SJSA1 (cell line): ENCODE results near the gene MAPKAPK3. TPM values are rescaled to one million over a fixed set of nuclear protein-coding genes. Genes with fewer than 3 reads are reported as not detected.
"Not testable (repeated sequence)": the region's sequence is repeated elsewhere in the genome, so short reads cannot be mapped to it uniquely, and the experiment has no call there.

ENCODE experiments used
- DNase-seq, 2 experiments: peaks; one replicate each; pipeline ENCODE4 v3.0.0-alpha.2; 2015 to 2020; ENCODE audit warnings: low spot score in 2 of 2, low read depth in 1 of 2
- H3K27ac ChIP-seq: fragments of 250-450 bp; sonication (Bioruptor Pico); 2 replicates; pipeline ENCODE4 v1.5.1; 2020; ENCODE audit warnings: mild to moderate bottlenecking, moderate library complexity
- H3K27me3 ChIP-seq: fragments of 250-450 bp; sonication (Bioruptor Pico); replicated peaks from 2 replicates; pipeline ENCODE4 v1.5.1; 2020; ENCODE audit warnings: mild to moderate bottlenecking, moderate library complexity
- H3K36me3 ChIP-seq: fragments of 250-450 bp; sonication (Bioruptor Pico); 2 replicates; pipeline ENCODE4 v1.5.1; 2020; ENCODE audit warnings: mild to moderate bottlenecking
- H3K4me1 ChIP-seq: fragments of 250-450 bp; sonication (Bioruptor Pico); replicated peaks from 2 replicates; pipeline ENCODE4 v1.6.1; 2021; ENCODE audit warnings: mild to moderate bottlenecking
- H3K4me3 ChIP-seq: fragments of 250-450 bp; sonication (Bioruptor Pico); 2 replicates; pipeline ENCODE4 v1.5.1; 2020; ENCODE audit warnings: mild to moderate bottlenecking
- H3K9me3 ChIP-seq: fragments of 250-450 bp; sonication (Bioruptor Pico); replicated peaks from 2 replicates; pipeline ENCODE4 v1.5.1; 2020; ENCODE audit warnings: mild to moderate bottlenecking
- total RNA-seq: library from RNA; depleted of rRNA; stranded (reverse); fragments of >200 nt; shearing (Covaris generic); gene quantifications from 2 replicates; pipeline ENCODE4 v1.2.3, GENCODE V29; 2014

Gene MAPKAPK3
- total RNA-seq, 1 experiment from 2014 or later: 7.3 TPM

DNA sequence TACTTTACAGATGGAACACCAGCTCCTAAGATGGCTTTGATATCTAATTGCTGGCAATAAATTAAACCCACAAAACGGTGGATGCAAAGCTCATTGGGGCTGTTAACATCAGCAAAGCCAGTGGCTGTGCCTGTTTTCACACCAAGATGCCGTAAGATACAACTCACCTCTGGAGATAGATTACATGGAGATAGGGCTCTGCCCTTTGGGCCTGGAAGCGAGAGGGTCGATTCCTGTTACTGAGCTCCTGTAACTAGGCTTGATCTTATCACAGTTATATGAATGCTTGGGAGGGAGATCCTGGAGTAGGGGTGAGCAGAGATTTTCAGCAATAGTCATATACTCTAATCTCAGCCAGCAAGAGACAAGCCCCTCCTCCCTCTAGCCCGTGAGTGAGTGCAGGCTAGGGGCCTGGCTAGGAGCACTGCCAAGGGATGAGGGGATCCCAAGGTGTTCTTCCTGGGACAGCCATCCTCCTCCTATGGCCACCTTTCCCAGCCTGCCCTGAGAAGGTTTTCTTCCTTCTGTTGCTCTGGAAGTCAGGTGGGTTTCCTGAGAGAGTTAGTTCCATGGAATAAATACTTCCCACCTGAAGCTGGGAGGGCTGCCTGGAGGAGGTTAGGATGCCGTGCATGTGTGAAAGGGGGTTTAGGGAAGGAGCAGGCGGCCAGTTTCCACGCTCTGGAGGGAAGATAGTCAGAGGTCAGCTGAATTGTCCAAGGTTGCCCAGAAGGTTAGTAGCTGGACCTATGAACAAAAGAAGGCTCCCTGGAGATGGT is 39.7 kb downstream of the MAPKAPK3 start:
- H3K27ac ChIP-seq: no peak overlapping the region
- H3K9me3 ChIP-seq: no peaks in the 10 kb centered on the region
- no peak overlapping the region for H3K4me3 ChIP-seq
- no peak for DNase-seq
- no peaks in the 10 kb centered on the region for H3K27me3 ChIP-seq
- H3K36me3 ChIP-seq: no peaks in the 10 kb centered on the region
- no peaks in the 10 kb centered on the region for H3K4me1 ChIP-seq

GRCh38 chr3:50657407-50657806 is 40.5 kb downstream of the MAPKAPK3 start:
- no peaks in the 10 kb centered on the region for H3K27me3 ChIP-seq
- no peaks in the 10 kb centered on the region for H3K4me1 ChIP-seq
- no peaks in the 10 kb centered on the region for H3K9me3 ChIP-seq
- H3K36me3 ChIP-seq: no peaks in the 10 kb centered on the region
- H3K27ac ChIP-seq: no peak overlapping the region
- no peak overlapping the region for H3K4me3 ChIP-seq
- DNase-seq: no peak

GRCh38 chr3:50657816-50658215 is 40.9 kb downstream of the MAPKAPK3 start:
- no peaks in the 10 kb centered on the region for H3K36me3 ChIP-seq
- no peaks in the 10 kb centered on the region for H3K27me3 ChIP-seq
- H3K4me1 ChIP-seq: no peaks in the 10 kb centered on the region
- DNase-seq: no peak
- no peak overlapping the region for H3K4me3 ChIP-seq
- H3K9me3 ChIP-seq: no peaks in the 10 kb centered on the region
- H3K27ac ChIP-seq: no peak overlapping the region

GRCh38 chr3:50658416-50658815 is 41.5 kb downstream of the MAPKAPK3 start:
- Histone ChIP-seq H3K4me1 (no peaks in the 10 kb centered on the region), H3K27me3 (no peaks in the 10 kb centered on the region), H3K4me3 (no peak overlapping the region), H3K9me3 (no peaks in the 10 kb centered on the region), H3K27ac (no peak overlapping the region), H3K36me3 (no peaks in the 10 kb centered on the region)
- DNase-seq: no peak

DNA sequence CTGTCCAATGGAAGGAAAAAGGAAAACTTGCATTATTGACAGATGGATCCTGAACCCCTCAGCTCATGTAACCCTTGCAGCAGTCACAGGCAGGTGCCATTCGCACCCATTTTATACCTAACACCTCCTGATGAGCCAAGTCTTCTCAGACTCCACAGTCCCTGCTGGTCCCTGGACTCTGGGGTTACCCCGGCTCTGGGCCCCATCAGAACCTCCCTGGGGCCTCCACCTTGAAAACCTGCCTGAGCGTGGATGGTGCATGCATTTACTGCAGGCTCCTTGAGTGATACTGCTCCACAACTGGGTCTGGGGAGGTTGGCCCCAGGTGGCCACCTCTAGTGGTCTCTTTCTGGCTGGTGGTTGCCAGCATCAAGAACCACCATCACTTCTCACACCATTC is 41.9 kb downstream of the MAPKAPK3 start:
- DNase-seq: no peak
- H3K9me3 ChIP-seq: no peaks in the 10 kb centered on the region
- no peak overlapping the region for H3K27ac ChIP-seq
- no peaks in the 10 kb centered on the region for H3K36me3 ChIP-seq
- H3K4me3 ChIP-seq: no peak overlapping the region
- no peaks in the 10 kb centered on the region for H3K4me1 ChIP-seq
- H3K27me3 ChIP-seq: no peaks in the 10 kb centered on the region

GRCh38 chr3:50660386-50660785 is 43.4 kb downstream of the MAPKAPK3 start:
- no peaks in the 10 kb centered on the region for H3K27me3 ChIP-seq
- H3K27ac ChIP-seq: no peak overlapping the region
- DNase-seq: no peak
- H3K4me3 ChIP-seq: no peak overlapping the region
- H3K36me3 ChIP-seq: no peaks in the 10 kb centered on the region
- no peaks in the 10 kb centered on the region for H3K4me1 ChIP-seq
- H3K9me3 ChIP-seq: no peaks in the 10 kb centered on the region

GRCh38 chr3:50661321-50661837 is 44.4 kb downstream of the MAPKAPK3 start:
- Histone ChIP-seq H3K4me1 (no peaks in the 10 kb centered on the region), H3K27me3 (0 out of 2 replicates have a peak, but pooled peaks cover 1% of the 10 kb centered on the region), H3K36me3 (no peaks in the 10 kb centered on the region), H3K9me3 (no peaks in the 10 kb centered on the region), H3K27ac (no peak overlapping the region), H3K4me3 (no peak overlapping the region)
- DNase-seq: no peak

DNA sequence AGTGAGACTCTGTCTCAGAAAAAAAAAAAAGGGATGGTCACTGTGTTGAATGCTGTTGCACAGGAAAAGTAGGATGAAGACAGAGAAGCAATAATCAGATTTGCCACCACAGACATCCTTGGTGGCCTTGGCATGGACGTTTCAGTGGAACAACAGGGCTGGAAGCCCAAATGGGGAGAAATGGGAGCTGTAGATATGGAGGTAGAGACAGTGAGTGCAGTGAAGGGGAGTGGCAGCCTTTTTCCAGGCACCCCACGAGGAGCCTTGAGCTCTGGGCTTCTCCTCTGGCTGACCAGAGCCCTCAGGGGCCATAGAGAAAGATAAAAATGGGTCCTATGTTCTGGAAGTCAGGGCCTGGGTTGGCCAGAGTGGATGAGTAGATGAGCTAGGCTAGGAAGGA is 45.5 kb downstream of the MAPKAPK3 start:
- DNase-seq: no peak
- 0 out of 2 replicates have a peak, but pooled peaks cover 3% of the 10 kb centered on the region for H3K27me3 ChIP-seq
- H3K4me3 ChIP-seq: no peak overlapping the region
- no peaks in the 10 kb centered on the region for H3K9me3 ChIP-seq
- no peaks in the 10 kb centered on the region for H3K4me1 ChIP-seq
- no peaks in the 10 kb centered on the region for H3K36me3 ChIP-seq
- no peak overlapping the region for H3K27ac ChIP-seq

GRCh38 chr3:50665081-50665840 is 48.3 kb downstream of the MAPKAPK3 start:
- Histone ChIP-seq H3K4me3 (no peak overlapping the region), H3K9me3 (no peaks in the 10 kb centered on the region), H3K36me3 (no peaks in the 10 kb centered on the region), H3K4me1 (no peaks in the 10 kb centered on the region), H3K27ac (no peak overlapping the region), H3K27me3 (peaks cover 5% of the 10 kb centered on the region; the same call in 1 of the 2 replicates)
- DNase-seq: no peak

GRCh38 chr3:50665841-50666115 is 48.8 kb downstream of the MAPKAPK3 start:
- not testable (repeated sequence) for H3K27ac ChIP-seq, H3K4me3 ChIP-seq, H3K27me3 ChIP-seq, H3K9me3 ChIP-seq, H3K36me3 ChIP-seq, H3K4me1 ChIP-seq, DNase-seq

DNA sequence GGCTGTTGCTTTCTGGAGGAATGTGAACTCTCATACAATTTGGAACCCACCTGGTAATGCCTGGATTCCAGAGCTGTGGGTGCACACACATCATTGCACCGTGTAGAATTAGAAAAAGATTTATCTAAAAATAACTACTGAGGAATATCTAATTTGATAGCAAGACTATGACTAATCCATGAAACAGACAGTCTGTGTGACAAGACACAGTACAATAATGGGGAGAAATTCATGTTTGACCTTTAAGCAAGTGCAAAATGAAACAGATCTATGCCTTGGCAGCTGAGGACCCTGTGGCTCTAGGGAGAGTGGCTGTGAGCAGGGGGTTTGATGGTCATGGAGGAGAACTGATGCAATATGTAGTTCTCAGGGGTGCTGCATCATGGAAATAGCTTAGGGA is 49.9 kb downstream of the MAPKAPK3 start:
- no peak for DNase-seq
- peaks cover 8% of the 10 kb centered on the region for H3K27me3 ChIP-seq
- no peak overlapping the region for H3K4me3 ChIP-seq
- H3K27ac ChIP-seq: no peak overlapping the region
- H3K4me1 ChIP-seq: peaks cover 13% of the 10 kb centered on the region
- no peaks in the 10 kb centered on the region for H3K9me3 ChIP-seq
- H3K36me3 ChIP-seq: no peaks in the 10 kb centered on the region

DNA sequence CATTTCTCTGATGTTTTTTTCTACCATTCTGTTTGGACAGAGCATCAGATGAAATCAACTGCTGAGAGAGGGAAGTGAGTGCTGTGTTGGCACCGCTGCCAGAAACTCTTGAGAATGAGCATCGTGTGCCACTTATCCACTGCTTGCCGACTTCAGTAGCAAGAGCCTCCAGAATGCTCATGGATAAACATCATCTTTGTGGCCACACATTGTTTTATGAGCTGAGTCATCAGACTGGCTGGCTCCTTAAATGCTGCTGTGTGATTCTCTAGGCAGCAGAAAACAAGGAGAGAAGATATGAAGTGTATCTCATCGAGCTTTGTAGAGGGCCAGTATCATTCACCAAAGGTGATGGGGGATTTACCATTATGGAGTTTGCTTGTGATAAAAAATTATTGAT is 54.4 kb downstream of the MAPKAPK3 start:
- no peaks in the 10 kb centered on the region; the same call in 1 of the 2 replicates for H3K9me3 ChIP-seq
- no peaks in the 10 kb centered on the region for H3K36me3 ChIP-seq
- H3K27me3 ChIP-seq: peaks cover 47% of the 10 kb centered on the region
- no peak overlapping the region for H3K27ac ChIP-seq
- H3K4me1 ChIP-seq: peaks cover 26% of the 10 kb centered on the region
- DNase-seq: peak; percentile 77
- no peak overlapping the region for H3K4me3 ChIP-seq

GRCh38 chr3:50672656-50673055 is 55.7 kb downstream of the MAPKAPK3 start:
- no peak for DNase-seq
- H3K27ac ChIP-seq: no peak overlapping the region
- H3K27me3 ChIP-seq: peaks cover 56% of the 10 kb centered on the region

DNA sequence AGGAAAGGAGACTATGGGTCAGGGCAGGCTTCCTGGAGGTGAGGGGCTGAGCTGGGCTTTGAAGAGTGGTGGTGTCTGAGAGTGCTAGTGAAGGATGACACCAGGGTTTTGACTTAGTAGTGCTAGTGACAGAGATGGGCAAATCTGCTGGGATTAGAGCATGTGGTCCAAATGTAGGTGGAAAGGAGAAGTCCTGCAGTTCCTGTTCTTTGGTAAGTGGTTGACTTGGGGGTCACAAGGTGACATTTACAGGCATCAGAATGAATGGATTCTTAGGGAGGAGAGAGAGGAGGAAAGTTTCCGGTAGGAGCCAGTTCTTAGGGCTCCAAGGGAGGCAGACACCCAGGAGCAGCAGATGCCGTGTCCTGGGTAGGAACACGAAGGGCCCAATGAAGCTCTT is 57.0 kb downstream of the MAPKAPK3 start:
- Histone ChIP-seq H3K9me3 (no peaks in the 10 kb centered on the region; the same call in 1 of the 2 replicates), H3K27ac (no peak overlapping the region), H3K27me3 (peaks cover 65% of the 10 kb centered on the region), H3K4me3 (no peak overlapping the region), H3K36me3 (no peaks in the 10 kb centered on the region), H3K4me1 (peaks cover 26% of the 10 kb centered on the region)
- DNase-seq: no peak

More at GRCh38 chr3:50672656-50673055, 55.7 kb downstream of the MAPKAPK3 start:
- Histone ChIP-seq H3K9me3 (no peaks in the 10 kb centered on the region; the same call in 1 of the 2 replicates), H3K4me1 (peaks cover 26% of the 10 kb centered on the region), H3K4me3 (no peak overlapping the region), H3K36me3 (no peaks in the 10 kb centered on the region)
